ENCODE measurements around the gene TCERG1L.

- TF ChIP-seq POLR2AphosphoS5 (IDR thresholded peaks at IDR 0.05; ENCODE audit: low read depth), result no peak
- TF ChIP-seq, protein P1, sequence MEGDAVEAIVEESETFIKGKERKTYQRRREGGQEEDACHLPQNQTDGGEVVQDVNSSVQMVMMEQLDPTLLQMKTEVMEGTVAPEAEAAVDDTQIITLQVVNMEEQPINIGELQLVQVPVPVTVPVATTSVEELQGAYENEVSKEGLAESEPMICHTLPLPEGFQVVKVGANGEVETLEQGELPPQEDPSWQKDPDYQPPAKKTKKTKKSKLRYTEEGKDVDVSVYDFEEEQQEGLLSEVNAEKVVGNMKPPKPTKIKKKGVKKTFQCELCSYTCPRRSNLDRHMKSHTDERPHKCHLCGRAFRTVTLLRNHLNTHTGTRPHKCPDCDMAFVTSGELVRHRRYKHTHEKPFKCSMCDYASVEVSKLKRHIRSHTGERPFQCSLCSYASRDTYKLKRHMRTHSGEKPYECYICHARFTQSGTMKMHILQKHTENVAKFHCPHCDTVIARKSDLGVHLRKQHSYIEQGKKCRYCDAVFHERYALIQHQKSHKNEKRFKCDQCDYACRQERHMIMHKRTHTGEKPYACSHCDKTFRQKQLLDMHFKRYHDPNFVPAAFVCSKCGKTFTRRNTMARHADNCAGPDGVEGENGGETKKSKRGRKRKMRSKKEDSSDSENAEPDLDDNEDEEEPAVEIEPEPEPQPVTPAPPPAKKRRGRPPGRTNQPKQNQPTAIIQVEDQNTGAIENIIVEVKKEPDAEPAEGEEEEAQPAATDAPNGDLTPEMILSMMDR (IDR thresholded peaks at IDR 0.05; ENCODE audit: insufficient read depth, low read length), result no peak
Observed at GRCh38 chr10:131086511-131086910, 225.0 kb downstream of the TCERG1L start.
